NCI-H1436 (cell line): Measurements from ENCODE around the gene DNAJB6.

Source experiments
- DNase-seq: peaks from one replicate; lab custom pipeline; 2025; lab: John Stamatoyannopoulos, UW

Gene DNAJB6

DNA sequence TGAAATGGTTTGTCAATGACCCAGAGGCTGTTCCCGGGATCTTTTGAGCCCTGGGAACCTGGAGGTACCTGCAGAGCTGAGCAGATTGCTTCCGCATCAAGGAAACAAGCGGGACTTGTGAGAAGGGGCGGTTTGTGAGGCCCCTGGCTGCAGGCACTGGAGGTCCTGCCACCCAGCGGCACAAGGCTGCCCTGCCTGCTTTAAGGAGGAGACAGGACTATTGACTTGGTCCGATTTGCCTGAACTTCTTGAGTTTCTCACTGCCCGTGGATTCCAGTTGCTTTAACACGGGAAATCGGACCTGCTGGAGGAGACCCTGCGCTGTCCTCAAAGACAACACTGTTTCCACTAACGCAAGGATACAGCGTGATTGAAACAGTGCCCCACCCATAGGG is 130.1 kb downstream of the DNAJB6 start:
- DNase-seq: no peak
